HG02610 (cell line): ENCODE measurements around the gene PRR14L.
A peak's percentile ranks its signal among the peaks of the same experiment; 100 is the strongest.

Source experiments
- ATAC-seq: cut with Tn5 transposase; IDR thresholded peaks from one replicate; pipeline ENCODE4 v1.9.1; 2021; ENCODE audit warnings: mild to moderate bottlenecking, moderate library complexity; ENCODE audit not compliant: unreplicated experiment

PRR14L gene

DNA sequence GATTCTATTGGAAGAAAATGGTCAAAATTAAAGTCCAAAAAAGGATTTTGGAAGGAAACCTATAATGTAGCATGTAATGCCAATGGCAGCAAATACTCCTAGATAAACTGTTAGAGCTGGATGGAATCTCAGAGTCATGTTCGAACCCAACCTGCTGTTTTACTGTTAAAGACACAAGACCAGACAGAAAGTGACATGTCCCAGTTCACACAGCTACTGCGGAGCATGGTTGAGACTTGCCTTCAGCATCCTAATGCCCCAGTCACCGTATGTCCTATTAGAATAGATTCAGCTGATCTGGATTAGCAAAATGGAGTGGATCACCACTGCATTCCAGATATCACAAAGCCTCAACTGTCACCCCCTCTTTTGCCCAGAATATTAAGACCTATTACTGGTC lies 102.9 kb downstream of the PRR14L start:
- ATAC-seq, result no peak

DNA sequence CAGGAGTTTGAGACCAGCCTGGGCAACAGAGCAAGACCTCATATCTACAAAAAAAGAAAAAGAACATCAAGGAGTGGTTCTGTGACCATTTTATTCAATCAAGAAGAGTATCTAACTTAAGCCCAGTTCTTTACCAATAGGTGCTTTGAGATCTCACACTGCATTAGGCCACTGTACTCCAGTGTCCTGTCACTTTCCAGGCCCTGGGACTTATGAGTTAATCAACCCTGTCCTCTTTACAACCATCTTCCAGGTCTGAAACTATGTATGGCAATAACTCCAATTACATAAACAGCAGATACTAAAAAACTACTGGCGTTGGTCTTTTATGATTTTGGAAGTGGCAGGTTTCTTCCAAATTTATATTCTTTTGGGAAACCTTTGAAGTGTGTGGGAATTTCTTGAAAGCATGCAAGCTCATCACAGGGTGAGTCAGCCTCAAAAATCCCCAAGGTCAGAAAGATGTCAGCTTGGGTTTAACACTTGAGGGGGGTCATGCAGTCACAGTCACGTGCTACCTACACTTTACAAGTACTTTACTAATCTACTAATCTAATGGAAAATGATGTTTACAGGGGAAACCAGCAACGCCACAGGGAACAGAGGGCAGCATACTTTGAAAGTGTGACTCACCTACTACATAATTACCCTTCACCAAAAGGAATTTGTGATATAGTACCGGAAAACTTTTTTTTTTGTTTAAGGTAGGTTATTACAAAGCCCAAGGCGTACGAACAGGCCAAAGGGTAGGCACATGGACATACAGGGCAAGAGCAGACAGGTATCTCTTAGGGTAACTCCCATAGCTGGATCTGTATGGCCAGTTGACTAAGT lies 103.5 kb downstream of the PRR14L start:
- peak; percentile 67 for ATAC-seq

DNA sequence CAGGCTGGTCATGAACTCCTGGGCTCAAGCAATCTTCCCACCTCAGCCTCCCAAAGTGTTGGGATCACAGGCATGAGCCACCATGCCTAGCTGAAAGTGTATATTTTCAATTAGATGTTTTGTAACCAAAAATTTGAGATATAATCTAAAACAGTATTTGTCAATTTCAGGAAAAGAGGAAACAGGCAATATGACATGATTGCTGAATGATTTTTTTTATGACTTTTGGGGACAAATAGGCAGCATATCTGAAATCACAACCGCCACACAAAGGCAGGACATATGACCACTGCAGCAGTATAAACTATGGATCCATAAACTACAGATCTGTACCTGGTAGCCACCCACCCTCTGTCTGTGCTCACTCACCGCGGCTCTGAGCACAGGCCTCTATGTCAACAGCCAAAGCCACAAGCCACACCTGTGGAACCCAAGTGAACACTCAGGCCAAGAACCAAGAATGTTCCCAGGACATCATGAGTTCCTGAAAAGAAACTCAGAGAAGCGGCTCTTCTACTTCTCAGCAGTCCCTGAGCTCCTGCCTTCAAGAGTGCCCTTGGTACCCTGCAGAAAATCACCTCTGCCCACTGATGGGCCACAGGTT lies 110.4 kb downstream of the PRR14L start:
- ATAC-seq, result no peak

DNA sequence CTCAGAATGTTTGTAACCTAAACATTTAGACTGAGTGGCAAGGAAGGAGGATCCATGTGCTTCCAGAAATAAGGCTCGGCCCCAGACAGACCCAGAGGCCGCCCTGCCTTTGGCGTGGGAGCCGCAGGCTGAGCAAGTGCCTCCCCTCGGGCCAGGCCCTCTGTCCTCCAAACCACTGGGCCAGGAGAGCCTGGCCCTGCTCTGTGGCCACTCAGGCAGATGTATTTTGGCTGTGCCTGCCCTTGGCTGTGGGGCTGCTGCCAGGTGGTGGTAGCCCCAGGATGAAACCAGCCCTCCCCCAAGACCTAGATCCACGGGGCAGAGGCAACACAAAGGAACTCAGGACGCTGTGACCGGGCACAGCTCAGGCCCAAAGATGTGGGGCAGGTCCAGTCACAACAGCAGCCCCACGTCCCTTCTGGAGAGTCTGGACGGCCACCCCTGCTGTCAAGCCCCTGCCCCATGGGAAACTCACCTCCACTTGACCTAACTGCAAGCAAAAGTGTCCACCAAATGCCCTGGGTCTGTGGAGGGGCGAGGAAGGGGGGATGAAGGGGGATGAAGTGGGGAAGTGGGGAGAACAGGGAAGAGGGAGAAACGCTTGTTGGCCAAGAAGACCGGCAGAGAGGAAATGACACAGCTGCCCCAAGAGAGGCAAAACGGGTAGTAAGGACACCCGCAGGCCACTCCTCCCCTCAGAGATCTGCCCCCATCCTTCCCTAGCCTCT lies 111.9 kb downstream of the PRR14L start:
- peak; percentile 32 for ATAC-seq

DNA sequence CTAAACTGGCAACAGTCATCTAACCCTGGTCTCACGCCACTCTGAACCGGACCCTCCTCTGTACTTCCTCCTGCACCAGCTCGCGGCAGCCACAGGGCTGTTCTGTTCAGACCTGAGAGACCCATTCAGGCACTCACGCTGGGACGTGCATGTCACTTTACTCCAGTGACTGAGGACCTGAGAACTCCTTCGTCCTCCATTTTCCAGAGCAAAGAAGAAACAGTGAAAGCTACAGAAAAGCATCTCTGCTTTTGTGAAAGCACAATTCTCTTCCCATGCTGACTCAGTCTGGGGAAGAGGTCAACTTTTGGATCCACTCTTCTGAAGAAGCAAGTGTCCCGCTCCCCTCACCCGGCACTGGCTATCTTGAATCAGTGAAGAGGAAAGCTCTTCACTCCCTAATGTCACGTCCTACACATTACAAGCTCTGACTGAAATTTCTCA lies 112.5 kb downstream of the PRR14L start:
- peak; percentile 53 for ATAC-seq

DNA sequence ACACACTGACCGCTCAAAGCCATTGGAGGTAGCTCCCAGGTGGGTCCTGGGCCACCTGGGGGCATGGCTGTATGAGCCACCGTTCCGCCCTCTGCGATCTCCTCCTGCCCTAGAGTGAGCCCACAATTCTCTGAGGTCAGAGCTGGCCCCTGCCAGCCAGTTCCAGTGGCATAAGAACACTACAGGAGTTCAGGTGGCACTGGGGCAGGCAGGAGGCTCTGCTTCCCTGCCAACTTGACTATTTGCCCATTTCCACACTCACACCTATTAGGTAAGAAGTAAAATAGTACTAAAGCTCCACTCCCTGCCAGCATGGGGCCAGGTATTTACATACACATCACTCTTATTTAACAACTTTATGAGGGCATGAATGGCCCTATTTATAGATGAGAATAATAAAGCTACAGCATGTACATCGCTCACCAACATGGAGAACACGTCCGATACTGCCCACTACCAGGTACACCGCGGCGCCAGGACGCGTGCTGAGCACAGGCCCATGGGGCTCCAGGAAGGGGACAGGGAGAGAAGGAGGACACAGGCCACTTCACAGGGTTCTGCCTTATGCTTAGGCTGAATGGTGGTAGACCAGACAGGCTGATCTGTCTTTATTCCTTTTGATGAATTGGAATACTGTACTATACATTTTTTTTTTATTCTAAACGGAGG lies 114.2 kb downstream of the PRR14L start:
- ATAC-seq, result no peak

DNA sequence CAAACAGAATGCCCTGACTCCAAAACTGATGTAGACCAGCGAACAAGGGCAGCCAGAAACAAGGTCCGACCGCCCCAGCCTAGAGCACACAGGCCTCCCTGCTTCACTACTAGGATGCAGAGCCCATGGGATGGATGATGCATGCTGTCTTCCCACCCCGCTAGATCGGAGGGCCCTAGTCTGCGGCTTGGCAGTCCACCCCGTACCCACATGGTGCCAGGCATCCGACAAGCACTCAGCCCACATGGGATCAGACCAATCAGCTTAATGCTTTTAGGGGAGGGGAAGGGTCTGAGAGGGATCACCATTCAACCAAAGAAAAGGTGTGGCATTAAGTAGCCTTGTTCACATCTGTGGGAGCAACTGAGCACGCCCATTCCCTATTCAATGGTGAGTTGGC lies 118.5 kb downstream of the PRR14L start:
- ATAC-seq, result no peak
